Endodermal cell (in vitro differentiated cells): Measurements from ENCODE around the gene PRPF19. TPM values are rescaled to one million over a fixed set of nuclear protein-coding genes. Genes with fewer than 3 reads are reported as not detected.

ENCODE experiments used
- DNase-seq: peaks from one replicate; pipeline ENCODE4 v3.0.0-alpha.2; 2017
- H3K27ac ChIP-seq: 2 replicates; pipeline ENCODE4 v1.5.1; 2013; ENCODE audit warnings: mild to moderate bottlenecking, low read depth, low read length, moderate library complexity
- H3K27me3 ChIP-seq: 2 replicates; pipeline ENCODE4 v1.6.1; 2013; ENCODE audit warnings: mild to moderate bottlenecking, low read length, moderate library complexity; ENCODE audit not compliant: insufficient read depth, control insufficient read depth, poor library complexity, severe bottlenecking
- H3K36me3 ChIP-seq: 2 replicates; pipeline ENCODE4 v1.7.0; 2013; ENCODE audit warnings: mild to moderate bottlenecking, low read length, moderate library complexity; ENCODE audit not compliant: control insufficient read depth, insufficient read depth
- H3K4me1 ChIP-seq: one replicate; pipeline ENCODE4 v1.7.0; 2013; ENCODE audit warnings: low read length; ENCODE audit not compliant: control insufficient read depth, insufficient read depth
- H3K4me3 ChIP-seq: 2 replicates; pipeline ENCODE4 v1.5.1; 2013; ENCODE audit warnings: mild to moderate bottlenecking, low read length, moderate library complexity
- H3K9ac ChIP-seq: 2 replicates; pipeline ENCODE4 v1.6.1; 2013; ENCODE audit warnings: mild to moderate bottlenecking, low read length, moderate library complexity; ENCODE audit not compliant: poor library complexity, severe bottlenecking; ENCODE audit errors: extremely low read depth
- H3K9me3 ChIP-seq: 2 replicates; pipeline ENCODE4 v1.6.1; 2013; ENCODE audit warnings: mild to moderate bottlenecking, low read length, moderate library complexity; ENCODE audit not compliant: control insufficient read depth
- H3K27ac Mint-ChIP-seq: 2 replicates; pipeline ENCODE4 v1.8.0; 2020; ENCODE audit warnings: mixed read lengths
- H3K27me3 Mint-ChIP-seq: 2 replicates; pipeline ENCODE4 v1.8.0; 2021; ENCODE audit warnings: mild to moderate bottlenecking, mixed read lengths; ENCODE audit not compliant: insufficient read depth
- H3K36me3 Mint-ChIP-seq: 2 replicates; pipeline ENCODE4 v1.8.0; 2020; ENCODE audit warnings: low read depth, mixed read lengths
- H3K4me1 Mint-ChIP-seq: 2 replicates; pipeline ENCODE4 v1.8.0; 2020; ENCODE audit warnings: mixed read lengths
- H3K4me3 Mint-ChIP-seq: 2 replicates; pipeline ENCODE4 v1.8.0; 2020; ENCODE audit warnings: mild to moderate bottlenecking, moderate library complexity, mixed read lengths
- H3K9me3 Mint-ChIP-seq: 2 replicates; pipeline ENCODE4 v1.8.0; 2020; ENCODE audit warnings: mild to moderate bottlenecking, mixed read lengths
- CTCF ChIP-seq: fragments of 200-600 bp; sonication (generic); conservative IDR thresholded peaks from 2 replicates; pipeline ENCODE4 v1.5.0; 2021; ENCODE audit warnings: antibody characterized with exemption, mild to moderate bottlenecking
- WGBS, 2 experiments: methylation state at CpG; one replicate each; pipeline versions ENCODE4 v1.1.5 to v1.1.7; 2013; ENCODE audit warnings: missing lambda C conversion rate in 2 of 2, mixed read lengths in 1 of 2; ENCODE audit not compliant: insufficient coverage in 1 of 2, insufficient read length in 1 of 2; 5-methylcytosine and 5-hydroxymethylcytosine counted together
- total RNA-seq, 2 donors: library from RNA; stranded (reverse); fragmentation: NEBNext Ultra II Directional in 1 of 2; extraction: Animal tissue kit (Norgen Biotek cat#: 25700) in 1 of 2; gene quantifications; 2 replicates in 1 of 2; 3 replicates in 1 of 2; pipeline ENCODE4 v1.2.1, GENCODE V29; 2021

Gene PRPF19
- total RNA-seq, 2 donors from 2014 or later, result 106 to 109 TPM

- WGBS, 2 experiments, result 77 to 100% methylated on average over 2 to 4 of the region's 4 CpGs
- no peak overlapping the region for H3K9ac ChIP-seq
- no peaks in the 10 kb centered on the region for H3K4me1 ChIP-seq
- H3K4me3 Mint-ChIP-seq, result no peak overlapping the region
- peaks cover 6% of the 10 kb centered on the region for H3K27me3 ChIP-seq
- H3K27ac ChIP-seq, result no peak overlapping the region
- no peaks in the 10 kb centered on the region for H3K9me3 ChIP-seq
- no peaks in the 10 kb centered on the region for H3K36me3 ChIP-seq
- H3K36me3 Mint-ChIP-seq, result no peaks in the 10 kb centered on the region
- H3K4me3 ChIP-seq, result no peak overlapping the region
- TF ChIP-seq CTCF, result no peak
- DNase-seq, result no peak
- H3K9me3 Mint-ChIP-seq, result no peaks in the 10 kb centered on the region
- no peak overlapping the region for H3K27ac Mint-ChIP-seq
- peaks cover 2% of the 10 kb centered on the region for H3K4me1 Mint-ChIP-seq
- H3K27me3 Mint-ChIP-seq, result peaks cover 13% of the 10 kb centered on the region
Observed at GRCh38 chr11:60942219-60942618, 35.8 kb upstream of the PRPF19 start.

- Histone ChIP-seq H3K27me3 (peaks cover 3% of the 10 kb centered on the region), H3K4me3 (no peak overlapping the region), H3K4me1 (no peaks in the 10 kb centered on the region), H3K9me3 (no peaks in the 10 kb centered on the region), H3K36me3 (no peaks in the 10 kb centered on the region), H3K27ac (no peak overlapping the region), H3K9ac (no peak overlapping the region)
- WGBS, 2 experiments, result 91 to 100% methylated on average over 1 to 6 of the region's 6 CpGs
- Mint-ChIP-seq H3K4me3 (no peak overlapping the region), H3K4me1 (peaks cover 2% of the 10 kb centered on the region), H3K9me3 (no peaks in the 10 kb centered on the region), H3K27me3 (peaks cover 13% of the 10 kb centered on the region), H3K27ac (no peak overlapping the region), H3K36me3 (no peaks in the 10 kb centered on the region)
- no peak for TF ChIP-seq CTCF
- no peak for DNase-seq
Observed at GRCh38 chr11:60941371-60942119, 35.2 kb upstream of the PRPF19 start.

GRCh38 chr11:60939855-60940254, 33.5 kb upstream of the PRPF19 start:
- 98 to 100% methylated on average over 1 to 2 of the region's 2 CpGs for WGBS, 2 experiments

More at GRCh38 chr11:60939855-60940254, 33.5 kb upstream of the PRPF19 start:
- Mint-ChIP-seq H3K36me3 (peaks cover 6% of the 10 kb centered on the region), H3K4me1 (peaks cover 2% of the 10 kb centered on the region), H3K27ac (no peak overlapping the region), H3K9me3 (no peaks in the 10 kb centered on the region), H3K4me3 (no peak overlapping the region), H3K27me3 (peaks cover under 1% of the 10 kb centered on the region)
- H3K4me3 ChIP-seq, result no peak overlapping the region
- H3K27me3 ChIP-seq, result no peaks in the 10 kb centered on the region
- H3K36me3 ChIP-seq, result no peaks in the 10 kb centered on the region
- no peak for DNase-seq
- TF ChIP-seq CTCF, result no peak
- H3K27ac ChIP-seq, result no peak overlapping the region
- H3K4me1 ChIP-seq, result no peaks in the 10 kb centered on the region
- no peak overlapping the region for H3K9ac ChIP-seq
- H3K9me3 ChIP-seq, result no peaks in the 10 kb centered on the region
